Spleen (tissue), 11 donors: Measurements from ENCODE around the gene KSR2. TPM values are rescaled to one million over a fixed set of nuclear protein-coding genes. Genes with fewer than 3 reads are reported as not detected.

ENCODE experiments used
- DNase-seq: peaks from one replicate; pipeline ENCODE4 v3.0.0-alpha.2; 2020
- H3K27ac ChIP-seq, 8 donors: fragments of 200-600 bp; sonication (generic) in 7 of 8; 1 replicate in 4 of 8; 2 replicates in 4 of 8; pipeline versions ENCODE4 v1.5.0 to v1.8.0; 2016 to 2021; ENCODE audit warnings: inconsistent platforms in 4 of 8, mild to moderate bottlenecking in 4 of 8, moderate library complexity in 1 of 8
- H3K27me3 ChIP-seq, 7 donors: fragments of 200-600 bp; sonication (generic) in 6 of 7; replicated peaks in 1 of 7; 1 replicate in 4 of 7; 2 replicates in 3 of 7; pipeline versions ENCODE4 v1.5.0 to v1.8.0; 2016 to 2021; ENCODE audit warnings: inconsistent platforms in 3 of 7, mild to moderate bottlenecking in 1 of 7
- H3K36me3 ChIP-seq, 6 donors: fragments of 200-600 bp; sonication (generic) in 5 of 6; 1 replicate in 4 of 6; 2 replicates in 2 of 6; pipeline versions ENCODE4 v1.5.0 to v1.8.0; 2016 to 2021; ENCODE audit warnings: inconsistent platforms in 2 of 6
- H3K4me1 ChIP-seq, 6 donors: fragments of 200-600 bp; sonication (generic) in 5 of 6; 1 replicate in 3 of 6; 2 replicates in 3 of 6; pipeline versions ENCODE4 v1.5.0 to v1.8.0; 2016 to 2021; ENCODE audit warnings: inconsistent platforms in 3 of 6
- H3K4me3 ChIP-seq, 8 donors: fragments of 200-600 bp; sonication (generic) in 7 of 8; 1 replicate in 4 of 8; 2 replicates in 4 of 8; pipeline versions ENCODE4 v1.5.0 to v1.8.0; 2016 to 2021; ENCODE audit warnings: inconsistent platforms in 4 of 8, mild to moderate bottlenecking in 4 of 8, moderate library complexity in 2 of 8
- H3K9me3 ChIP-seq, 8 donors: fragments of 200-600 bp; sonication (generic) in 7 of 8; 1 replicate in 4 of 8; 2 replicates in 4 of 8; pipeline versions ENCODE4 v1.5.0 to v1.8.0; 2016 to 2021; ENCODE audit warnings: inconsistent platforms in 4 of 8
- CTCF ChIP-seq, 11 experiments: fragments of 200-600 bp in 7 of 11; fragments of 450-650 bp in 4 of 11; sonication (generic) in 4 of 11; IDR thresholded peaks in 8 of 11; conservative IDR thresholded peaks in 3 of 11; 1 replicate in 7 of 11; 2 replicates in 4 of 11; pipeline versions ENCODE4 v1.4.0 to v1.8.0; 2016 to 2021; ENCODE audit warnings: antibody characterized with exemption in 11 of 11, inconsistent platforms in 4 of 11, mild to moderate bottlenecking in 1 of 11
- POLR2A ChIP-seq, 3 donors: fragments of 450-650 bp; IDR thresholded peaks; one replicate each; pipeline ENCODE4 v1.5.1; 2017; ENCODE audit warnings: antibody characterized with exemption in 3 of 3, mild to moderate bottlenecking in 1 of 3
- POLR2AphosphoS5 ChIP-seq, 3 donors: sonication (generic); formaldehyde crosslinking; IDR thresholded peaks; one replicate each; pipeline ENCODE4 v1.5.1; 2017; ENCODE audit warnings: antibody characterized with exemption in 3 of 3
- WGBS, 5 donors: extraction: QIAGEN DNeasy Blood & Tissue Kit in 3 of 5; methylation state at CpG; one replicate each; pipeline versions ENCODE4 v1.1.5 to v1.1.7; 2013 to 2018; 5-methylcytosine and 5-hydroxymethylcytosine counted together
- intact Hi-C: fragments of 100-400 bp; cut with DNase I; formaldehyde crosslinking; loops from one replicate; pipeline ENCODE4 v1.15.0; 2023; ENCODE audit warnings: low total_unique reads
- polyA plus RNA-seq, 3 donors: library from polyadenylated mRNA; stranded (reverse); fragments of 200-250 nt; gene quantifications; one replicate each; pipeline ENCODE4 v1.2.1, GENCODE V29; 2013
- total RNA-seq, 7 donors: library from RNA; depleted of rRNA in 3 of 7; stranded (reverse); fragments of >200 nt in 3 of 7; fragmentation: NEBNext Ultra II Directional in 4 of 7; extraction: Animal tissue kit (Norgen Biotek cat#: 25700) in 4 of 7; gene quantifications; one replicate each; pipeline versions ENCODE4 v1.1.0 to v1.2.1, GENCODE V29; 2016 to 2021
- donor health status: healthy with polysubstance abuse.
- donor health status: DM: no; HTN: no; CAD: no; lungs with moderate emphysema.
- donor health status: DM: no; HTN: no; CAD: no.
- donor health status: Bipolar disorder and iron deficiency.
- donor health status: healthy.
- donor health status: DM: no; HTN: no; CAD: no.
- donor health status: DM: yes; HTN: yes; CAD: no.

Gene KSR2
- total and polyA plus RNA-seq, 10 donors = under 0.01 to 0.09 (median 0.02) TPM; not detected in 4

GRCh38 chr12:117409286-117409685, 559.5 kb downstream of the KSR2 start:
- TF ChIP-seq POLR2A (IDR thresholded peaks at IDR 0.05) (no peak), CTCF (IDR thresholded peaks at IDR 0.05 in 8 of 11, conservative IDR thresholded peaks at IDR 0.05 in 3 of 11) (no peak), POLR2AphosphoS5 (IDR thresholded peaks at IDR 0.05) (no peak)
- H3K9me3 ChIP-seq = peaks cover 0 to 1% (median 0%) of the 10 kb centered on the region in 8 donors
- no peak for DNase-seq
- H3K4me3 ChIP-seq = no peak overlapping the region
- intact Hi-C loops = no loop called here
- H3K27me3 ChIP-seq = peaks cover 0 to 13% (median 0%) of the 10 kb centered on the region in 7 donors
- H3K4me1 ChIP-seq = peaks cover 0 to 3% (median 0%) of the 10 kb centered on the region in 6 donors
- no peaks in the 10 kb centered on the region for H3K36me3 ChIP-seq
- H3K27ac ChIP-seq = no peak overlapping the region

- TF ChIP-seq POLR2AphosphoS5 (IDR thresholded peaks at IDR 0.05) (no peak), CTCF (IDR thresholded peaks at IDR 0.05 in 8 of 11, conservative IDR thresholded peaks at IDR 0.05 in 3 of 11) (no peak), POLR2A (IDR thresholded peaks at IDR 0.05) (no peak)
- H3K9me3 ChIP-seq = peaks cover 0 to 11% (median 2%) of the 10 kb centered on the region in 8 donors
- no peak overlapping the region for H3K4me3 ChIP-seq
- H3K27ac ChIP-seq = no peak overlapping the region
- peaks cover 0 to 13% (median 0%) of the 10 kb centered on the region in 7 donors for H3K27me3 ChIP-seq
- peaks cover 0 to 3% (median 0%) of the 10 kb centered on the region in 6 donors for H3K4me1 ChIP-seq
- H3K36me3 ChIP-seq = no peaks in the 10 kb centered on the region
- no peak for DNase-seq
- intact Hi-C loops = no loop called here
- WGBS, 5 donors = 48 to 58% (median 50%) methylated on average over 10 to 11 of the region's 11 CpGs
These were observed 560.5 kb downstream of the KSR2 start for GRCh38 chr12:117408161-117408791.

GRCh38 chr12:117404940-117405339, 563.9 kb downstream of the KSR2 start:
- Histone ChIP-seq H3K36me3 (no peaks in the 10 kb centered on the region), H3K27ac (no peak overlapping the region), H3K27me3 (peaks cover 0 to 13% (median 0%) of the 10 kb centered on the region in 7 donors), H3K4me3 (no peak overlapping the region), H3K9me3 (peaks cover 0 to 14% (median 2%) of the 10 kb centered on the region in 8 donors), H3K4me1 (peaks cover 0 to 3% (median 0%) of the 10 kb centered on the region in 6 donors)
- intact Hi-C loops = no loop called here
- TF ChIP-seq POLR2AphosphoS5 (IDR thresholded peaks at IDR 0.05) = no peak
- no peak for TF ChIP-seq POLR2A (IDR thresholded peaks at IDR 0.05)
- TF ChIP-seq CTCF (IDR thresholded peaks at IDR 0.05 in 8 of 11, conservative IDR thresholded peaks at IDR 0.05 in 3 of 11) = no peak
- 70 to 77% (median 74%) methylated on average over 7 of the region's 7 CpGs for WGBS, 5 donors
- DNase-seq = no peak

- TF ChIP-seq POLR2AphosphoS5 (IDR thresholded peaks at IDR 0.05) (no peak), CTCF (IDR thresholded peaks at IDR 0.05 in 8 of 11, conservative IDR thresholded peaks at IDR 0.05 in 3 of 11) (no peak), POLR2A (IDR thresholded peaks at IDR 0.05) (no peak)
- intact Hi-C loops = no loop called here
- no peak for DNase-seq
- Histone ChIP-seq H3K27ac (no peak overlapping the region), H3K4me3 (no peak overlapping the region), H3K9me3 (peaks cover 0 to 16% (median 3%) of the 10 kb centered on the region in 8 donors), H3K27me3 (peaks cover 0 to 13% (median 0%) of the 10 kb centered on the region in 7 donors), H3K36me3 (no peaks in the 10 kb centered on the region), H3K4me1 (peaks cover 0 to 3% (median 0%) of the 10 kb centered on the region in 6 donors)
- WGBS, 5 donors = 58 to 75% (median 68%) methylated on average over 4 of the region's 4 CpGs
These were observed 564.5 kb downstream of the KSR2 start for GRCh38 chr12:117404203-117404853.
